H1 (cell line): ENCODE measurements around the gene MAMSTR. TPM values are rescaled to one million over a fixed set of nuclear protein-coding genes. Genes with fewer than 3 reads are reported as not detected.

Experiments used
- BCL11A ChIP-seq, 2 experiments: IDR thresholded peaks; one replicate each; pipeline ENCODE4 v1.6.1; 2011; ENCODE audit warnings: low read depth in 2 of 2, low read length in 2 of 2, mild to moderate bottlenecking in 2 of 2
- GABPA ChIP-seq: IDR thresholded peaks from 2 replicates; pipeline ENCODE4 v1.6.1; 2011; ENCODE audit warnings: mild to moderate bottlenecking, low read length, moderate library complexity, borderline replicate concordance; ENCODE audit not compliant: insufficient read depth
- MAFK ChIP-seq: IDR thresholded peaks from 2 replicates; pipeline ENCODE4 v1.6.1; 2012; ENCODE audit warnings: low read depth, mild to moderate bottlenecking, improper control_type of control experiment, low read length
- SP1 ChIP-seq: IDR thresholded peaks from 2 replicates; pipeline ENCODE4 v1.6.1; 2011; ENCODE audit warnings: low read depth, low read length
- polyA plus RNA-seq, 7 experiments: library from polyadenylated mRNA; depleted of rRNA in 3 of 7; stranded (reverse) in 5 of 7; unstranded in 2 of 7; fragments of >200 nt in 5 of 7; fragments of 200-250 nt in 2 of 7; gene quantifications; 1 replicate in 5 of 7; 2 replicates in 1 of 7; 4 replicates in 1 of 7; pipeline versions ENCODE4 v1.2.1 to v1.2.3, GENCODE V29; 2011 to 2013; ENCODE audit warnings: missing spikeins in 2 of 7, mixed read lengths in 2 of 7
- total RNA-seq: library from RNA; stranded (reverse); fragmentation: NEBNext Ultra II Directional; extraction: Animal tissue kit (Norgen Biotek cat#: 25700); gene quantifications from 2 replicates; pipeline ENCODE4 v1.2.1, GENCODE V29; 2021

Gene MAMSTR
- total and polyA plus RNA-seq, 2 of the 8 experiments (the other 6 are each of a cell fraction or from before 2014, with no cell fraction given), result 2.0 to 2.3 TPM

DNA sequence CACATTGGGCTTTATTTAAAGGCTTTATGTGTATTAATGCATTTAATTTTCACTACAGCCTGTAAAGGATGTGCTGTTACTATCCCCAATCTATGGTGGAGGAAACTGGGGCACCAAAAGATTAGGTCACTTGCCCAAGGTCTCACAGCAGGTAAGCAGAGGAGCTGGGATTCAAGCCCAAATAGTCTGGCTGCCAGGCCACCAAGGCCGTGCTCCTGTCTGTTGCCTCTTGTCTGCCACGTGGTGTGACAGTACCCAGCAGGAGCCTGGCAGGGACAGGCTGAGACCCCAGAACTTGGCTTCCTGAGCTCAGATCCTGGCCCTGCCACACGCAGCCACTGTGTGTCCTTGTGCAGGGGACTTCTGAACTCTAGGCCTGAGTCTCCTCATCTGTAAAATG lies 51.2 kb downstream of the MAMSTR start (continued):
- TF ChIP-seq SP1 (no peak), GABPA (no peak), MAFK (no peak), BCL11A (IDR thresholded peaks at IDR 0.05; ENCODE audit: low read depth in 2 of 2, low read length in 2 of 2) (no peak)
